Measurements from ENCODE around the gene UNC119B. TPM values are rescaled to one million over a fixed set of nuclear protein-coding genes. Genes with fewer than 3 reads are reported as not detected.

Gene UNC119B
- total RNA-seq, 4 donors from 2014 or later, result 20.4 to 27.1 (median 22.1) TPM

DNA sequence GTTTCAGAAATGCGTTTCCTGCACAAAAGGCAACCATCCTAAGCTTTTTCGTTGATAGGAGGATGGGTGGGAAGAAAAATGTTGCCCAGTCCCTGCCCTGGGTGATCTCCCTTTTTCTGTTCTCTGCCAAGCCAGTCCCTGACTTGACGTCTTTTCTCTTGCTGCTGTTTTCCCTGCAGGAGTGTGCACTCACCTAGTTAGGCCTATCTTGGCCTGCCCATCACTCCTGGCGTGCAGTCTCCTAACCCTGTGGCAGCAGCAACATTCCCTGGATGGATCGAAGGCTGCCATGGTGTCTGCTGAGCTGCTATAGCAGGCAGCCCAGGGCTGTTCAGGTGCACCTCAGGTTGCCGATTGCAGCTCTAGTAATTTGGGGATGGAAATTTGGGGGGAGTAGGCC lies 1.2 kb downstream of the UNC119B start:
- Histone ChIP-seq H3K4me3 (peak overlapping the region; percentile 59 to 96 (median 78)), H3K4me1 (peaks cover 0 to 34% (median 17%) of the 10 kb centered on the region in 4 donors), H3K27ac (peak overlapping the region; percentile 80 to 98 (median 90)), H3K9me3 (no peaks in the 10 kb centered on the region), H3K36me3 (peaks cover 0 to 29% (median 0%) of the 10 kb centered on the region in 3 donors), H3K27me3 (no peaks in the 10 kb centered on the region)
- 26 to 30% methylated on average over 6 of the region's 6 CpGs for WGBS, 2 donors
- DNase-seq (ENCODE audit: low spot score in 2 of 2), result no peak
- no peak for TF ChIP-seq EP300 (IDR thresholded peaks at IDR 0.05)
- TF ChIP-seq POLR2A (IDR thresholded peaks at IDR 0.05), result no peak

DNA sequence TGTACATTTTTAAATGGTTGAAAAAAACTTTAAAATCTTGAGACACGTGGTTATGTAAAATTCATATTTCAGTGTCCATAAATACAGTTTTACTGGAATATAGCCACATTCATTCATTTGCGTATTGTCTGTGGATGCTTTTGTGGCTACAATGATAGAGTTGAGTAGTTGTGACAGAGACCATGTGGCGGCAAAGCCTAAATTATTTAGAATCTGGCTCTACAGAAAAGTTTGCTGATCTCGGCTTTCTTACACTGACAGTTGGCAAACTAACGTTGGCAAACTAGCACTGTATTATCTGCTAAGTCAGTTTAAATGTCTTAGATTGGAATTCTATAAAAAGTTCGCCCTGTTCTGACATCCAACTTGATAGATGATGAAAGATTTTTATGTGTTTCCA lies 2.4 kb downstream of the UNC119B start:
- H3K36me3 ChIP-seq, result peaks cover 0 to 41% (median 0%) of the 10 kb centered on the region in 3 donors
- DNase-seq (ENCODE audit: low spot score in 2 of 2), result no peak
- H3K27ac ChIP-seq, result no peak overlapping the region
- WGBS, 2 donors, result 61 to 63% methylated on average over 6 of the region's 6 CpGs
- H3K4me1 ChIP-seq, result peaks cover 0 to 34% (median 17%) of the 10 kb centered on the region in 4 donors
- H3K9me3 ChIP-seq, result no peaks in the 10 kb centered on the region
- TF ChIP-seq CTCF (IDR thresholded peaks at IDR 0.05) (no peak), POLR2A (IDR thresholded peaks at IDR 0.05) (no peak), EP300 (IDR thresholded peaks at IDR 0.05) (no peak)
- no peaks in the 10 kb centered on the region for H3K27me3 ChIP-seq
- H3K4me3 ChIP-seq, result no peak overlapping the region

- Histone ChIP-seq H3K36me3 (peaks cover 0 to 55% (median 5%) of the 10 kb centered on the region in 3 donors), H3K27me3 (no peaks in the 10 kb centered on the region), H3K9me3 (no peaks in the 10 kb centered on the region), H3K27ac (no peak overlapping the region), H3K4me3 (no peak overlapping the region), H3K4me1 (peaks cover 0 to 34% (median 17%) of the 10 kb centered on the region in 4 donors)
- TF ChIP-seq CTCF (IDR thresholded peaks at IDR 0.05) (peak; percentile 70 to 81 (median 79)), EP300 (IDR thresholded peaks at IDR 0.05) (no peak), POLR2A (IDR thresholded peaks at IDR 0.05) (no peak)
- WGBS, 2 donors, result 17 to 28% methylated on average over 4 of the region's 4 CpGs
- DNase-seq (ENCODE audit: low spot score in 2 of 2), result peak; percentile 23 to 90
These were observed 3.7 kb downstream of the UNC119B start for GRCh38 chr12:120713861-120714482.

DNA sequence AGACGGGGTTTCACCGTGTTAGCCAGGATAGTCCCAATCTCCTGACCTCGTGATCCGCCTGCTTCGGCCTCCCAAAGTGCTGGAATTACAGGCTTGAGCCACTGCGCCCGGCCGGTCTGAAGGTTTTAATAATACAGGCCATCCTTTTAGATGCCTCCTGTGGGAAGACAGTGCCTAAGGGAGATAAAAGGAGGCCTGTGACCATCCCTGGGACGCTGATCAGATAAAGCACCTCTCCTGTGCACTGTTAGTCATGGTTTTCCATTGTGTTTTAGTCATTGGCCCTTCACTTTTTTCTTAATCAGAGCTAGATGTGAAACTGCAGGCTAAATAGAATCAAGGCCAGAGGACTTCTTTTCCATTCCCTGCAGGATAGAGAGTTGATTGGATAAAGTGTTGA lies 7.8 kb downstream of the UNC119B start:
- H3K9me3 ChIP-seq, result no peaks in the 10 kb centered on the region
- H3K36me3 ChIP-seq, result peaks cover 0 to 96% (median 5%) of the 10 kb centered on the region in 3 donors
- TF ChIP-seq CTCF (IDR thresholded peaks at IDR 0.05) (no peak), EP300 (IDR thresholded peaks at IDR 0.05) (no peak), POLR2A (IDR thresholded peaks at IDR 0.05) (no peak)
- 94 to 95% methylated on average over 9 of the region's 9 CpGs for WGBS, 2 donors
- no peak overlapping the region for H3K27ac ChIP-seq
- no peak overlapping the region for H3K4me3 ChIP-seq
- no peak for DNase-seq (ENCODE audit: low spot score in 2 of 2)
- H3K27me3 ChIP-seq, result no peaks in the 10 kb centered on the region
- H3K4me1 ChIP-seq, result peaks cover 0 to 8% (median 0%) of the 10 kb centered on the region in 4 donors

- WGBS, 2 donors, result 80 to 84% methylated on average over 2 of the region's 2 CpGs
- DNase-seq (ENCODE audit: low spot score in 2 of 2), result no peak
- no peak overlapping the region for H3K27ac ChIP-seq
- no peak for TF ChIP-seq CTCF (IDR thresholded peaks at IDR 0.05)
- no peak for TF ChIP-seq EP300 (IDR thresholded peaks at IDR 0.05)
- no peak for TF ChIP-seq POLR2A (IDR thresholded peaks at IDR 0.05)
- H3K9me3 ChIP-seq, result no peaks in the 10 kb centered on the region
- no peak overlapping the region for H3K4me3 ChIP-seq
- peaks cover 0 to 99% (median 5%) of the 10 kb centered on the region in 3 donors for H3K36me3 ChIP-seq
- peaks cover 0 to under 1% (median 0%) of the 10 kb centered on the region in 4 donors for H3K4me1 ChIP-seq
- H3K27me3 ChIP-seq, result no peaks in the 10 kb centered on the region
These were observed 8.8 kb downstream of the UNC119B start for GRCh38 chr12:120719072-120719471.

Measured in tibial nerve (tissue), 4 donors.